Nephron (organoid): ENCODE results near the gene GPSM1.

Experiments
- H3K27ac Mint-ChIP-seq, 3 experiments: 2 replicates each; pipeline ENCODE4 v1.8.0; 2020; ENCODE audit warnings: mixed read lengths in 3 of 3, mild to moderate bottlenecking in 2 of 3, moderate library complexity in 1 of 3
- H3K27me3 Mint-ChIP-seq: 2 replicates; pipeline ENCODE4 v1.8.0; 2021; ENCODE audit warnings: low read depth, mild to moderate bottlenecking, moderate library complexity, mixed read lengths
- H3K36me3 Mint-ChIP-seq: 2 replicates; pipeline ENCODE4 v1.8.0; 2020; ENCODE audit warnings: low read depth, mixed read lengths
- H3K4me1 Mint-ChIP-seq: 2 replicates; pipeline ENCODE4 v1.8.0; 2020; ENCODE audit warnings: mixed read lengths
- H3K4me3 Mint-ChIP-seq, 3 experiments: 2 replicates each; pipeline ENCODE4 v1.8.0; 2020; ENCODE audit warnings: mild to moderate bottlenecking in 3 of 3, mixed read lengths in 3 of 3, moderate library complexity in 2 of 3
- H3K9me3 Mint-ChIP-seq: 2 replicates; pipeline ENCODE4 v1.8.0; 2020; ENCODE audit warnings: mixed read lengths
- TF ChIP-seq, protein P1 (sequence below), 3 experiments: fragments of 200-600 bp; sonication (generic); IDR thresholded peaks; one replicate each; pipeline ENCODE4 v1.5.0; 2021; ENCODE audit warnings: antibody characterized with exemption in 3 of 3; ENCODE audit not compliant: unreplicated experiment in 3 of 3

Gene GPSM1

DNA sequence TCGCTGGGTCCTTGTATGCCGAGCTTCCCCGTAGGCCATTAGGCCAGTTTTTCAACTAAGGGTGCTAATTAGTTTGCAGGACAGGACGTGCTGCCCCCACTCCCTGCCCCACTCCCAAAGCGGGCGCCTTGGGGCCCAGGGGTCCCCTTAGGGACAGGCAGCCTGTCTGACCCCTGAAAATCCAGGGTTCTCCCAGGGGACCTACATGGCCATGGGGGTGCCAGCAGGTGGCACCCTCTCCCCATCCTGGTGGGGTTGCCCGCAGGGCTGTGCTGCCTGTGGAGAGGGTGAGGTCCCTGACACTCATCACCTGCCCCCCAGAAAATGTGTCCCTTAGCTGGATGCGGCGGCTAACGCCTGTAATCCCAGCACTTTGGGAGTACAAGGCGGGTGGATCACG, 14.9 kb upstream of the GPSM1 start:
- H3K27me3 Mint-ChIP-seq = peaks cover 6% of the 10 kb centered on the region
- H3K9me3 Mint-ChIP-seq = peaks cover 19% of the 10 kb centered on the region

DNA sequence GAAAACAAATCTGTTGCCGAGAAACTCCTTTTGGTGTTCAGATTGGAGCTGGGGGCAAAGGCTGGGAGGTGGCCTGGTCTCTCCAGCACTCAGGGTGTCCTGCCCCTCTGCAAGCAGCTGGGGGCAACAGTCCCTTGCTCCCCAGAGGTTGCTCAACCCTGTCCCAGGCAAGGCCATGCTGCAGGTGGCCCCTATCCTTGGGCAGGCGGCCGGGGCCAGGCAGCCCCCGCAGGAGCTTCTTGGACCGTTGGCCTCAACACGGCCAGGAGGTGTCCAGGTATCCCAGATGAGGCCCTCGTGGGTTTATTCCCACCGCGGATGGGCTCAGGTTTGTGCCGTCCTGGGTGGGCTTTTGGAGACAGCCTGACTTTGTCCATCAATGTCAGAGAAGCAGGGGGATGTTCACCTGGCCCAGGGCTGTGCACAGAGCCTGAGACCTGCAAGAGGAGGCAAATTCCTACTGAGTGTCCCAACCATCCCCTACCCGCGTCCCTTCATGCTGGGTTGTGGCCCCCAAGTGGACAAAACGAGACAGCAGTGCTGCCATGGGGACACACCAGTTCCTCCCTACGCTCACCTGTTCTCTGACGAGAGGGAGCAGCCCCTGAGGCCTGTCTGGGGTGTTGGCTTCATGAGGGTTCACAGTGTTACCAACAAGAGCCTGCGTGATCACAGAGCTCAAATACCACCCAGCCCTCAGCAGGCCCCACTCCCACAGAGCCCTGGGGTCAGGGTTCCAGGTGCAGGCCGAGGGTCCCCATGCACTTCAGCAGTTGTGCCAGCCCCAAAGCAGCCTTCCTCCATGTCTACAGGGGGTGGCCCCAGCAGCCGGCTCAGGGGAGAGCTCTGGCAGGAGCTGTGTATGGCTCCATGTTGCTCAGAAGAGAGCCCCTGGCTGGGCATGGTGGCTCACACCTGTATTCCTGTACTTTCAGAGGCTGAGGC, 14.0 kb upstream of the GPSM1 start:
- no peak overlapping the region for H3K27ac Mint-ChIP-seq
- H3K9me3 Mint-ChIP-seq = peaks cover 19% of the 10 kb centered on the region
- TF ChIP-seq, protein P1, sequence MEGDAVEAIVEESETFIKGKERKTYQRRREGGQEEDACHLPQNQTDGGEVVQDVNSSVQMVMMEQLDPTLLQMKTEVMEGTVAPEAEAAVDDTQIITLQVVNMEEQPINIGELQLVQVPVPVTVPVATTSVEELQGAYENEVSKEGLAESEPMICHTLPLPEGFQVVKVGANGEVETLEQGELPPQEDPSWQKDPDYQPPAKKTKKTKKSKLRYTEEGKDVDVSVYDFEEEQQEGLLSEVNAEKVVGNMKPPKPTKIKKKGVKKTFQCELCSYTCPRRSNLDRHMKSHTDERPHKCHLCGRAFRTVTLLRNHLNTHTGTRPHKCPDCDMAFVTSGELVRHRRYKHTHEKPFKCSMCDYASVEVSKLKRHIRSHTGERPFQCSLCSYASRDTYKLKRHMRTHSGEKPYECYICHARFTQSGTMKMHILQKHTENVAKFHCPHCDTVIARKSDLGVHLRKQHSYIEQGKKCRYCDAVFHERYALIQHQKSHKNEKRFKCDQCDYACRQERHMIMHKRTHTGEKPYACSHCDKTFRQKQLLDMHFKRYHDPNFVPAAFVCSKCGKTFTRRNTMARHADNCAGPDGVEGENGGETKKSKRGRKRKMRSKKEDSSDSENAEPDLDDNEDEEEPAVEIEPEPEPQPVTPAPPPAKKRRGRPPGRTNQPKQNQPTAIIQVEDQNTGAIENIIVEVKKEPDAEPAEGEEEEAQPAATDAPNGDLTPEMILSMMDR (IDR thresholded peaks at IDR 0.05; ENCODE audit: unreplicated experiment in 3 of 3) = no peak
- peaks cover 6% of the 10 kb centered on the region for H3K27me3 Mint-ChIP-seq
- H3K4me1 Mint-ChIP-seq = no peaks in the 10 kb centered on the region
- H3K36me3 Mint-ChIP-seq = peaks cover 5% of the 10 kb centered on the region
- no peak overlapping the region for H3K4me3 Mint-ChIP-seq

More for the DNA sequence above, 14.9 kb upstream of the GPSM1 start:
- Mint-ChIP-seq H3K36me3 (peaks cover 5% of the 10 kb centered on the region), H3K27ac (no peak overlapping the region), H3K4me1 (no peaks in the 10 kb centered on the region), H3K4me3 (no peak overlapping the region)
- TF ChIP-seq, protein P1 (IDR thresholded peaks at IDR 0.05; ENCODE audit: unreplicated experiment in 3 of 3) = peak; percentile 47 to 60 (median 59)

DNA sequence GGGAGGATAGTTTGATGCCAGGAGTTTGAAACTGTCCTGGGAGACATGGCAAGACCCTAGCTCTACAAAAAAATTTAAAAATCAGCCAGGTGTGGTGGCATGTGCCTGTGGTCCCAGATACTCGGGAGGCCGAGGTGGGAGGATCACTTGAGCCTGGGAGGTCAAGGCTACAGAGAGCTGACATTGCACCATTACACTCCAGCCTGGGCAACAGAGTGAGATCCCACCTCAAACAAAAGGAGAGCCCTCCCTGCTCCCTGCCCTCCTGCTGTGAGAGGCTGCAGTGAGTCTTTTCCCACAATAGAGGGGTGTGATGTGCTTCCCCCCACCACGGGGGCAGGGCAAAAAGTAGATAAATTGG, 13.3 kb upstream of the GPSM1 start:
- Mint-ChIP-seq H3K27ac (no peak overlapping the region), H3K27me3 (peaks cover 6% of the 10 kb centered on the region), H3K4me1 (no peaks in the 10 kb centered on the region), H3K4me3 (no peak overlapping the region), H3K36me3 (peaks cover 5% of the 10 kb centered on the region), H3K9me3 (peaks cover 19% of the 10 kb centered on the region)
- TF ChIP-seq, protein P1 (IDR thresholded peaks at IDR 0.05; ENCODE audit: unreplicated experiment in 3 of 3) = no peak

DNA sequence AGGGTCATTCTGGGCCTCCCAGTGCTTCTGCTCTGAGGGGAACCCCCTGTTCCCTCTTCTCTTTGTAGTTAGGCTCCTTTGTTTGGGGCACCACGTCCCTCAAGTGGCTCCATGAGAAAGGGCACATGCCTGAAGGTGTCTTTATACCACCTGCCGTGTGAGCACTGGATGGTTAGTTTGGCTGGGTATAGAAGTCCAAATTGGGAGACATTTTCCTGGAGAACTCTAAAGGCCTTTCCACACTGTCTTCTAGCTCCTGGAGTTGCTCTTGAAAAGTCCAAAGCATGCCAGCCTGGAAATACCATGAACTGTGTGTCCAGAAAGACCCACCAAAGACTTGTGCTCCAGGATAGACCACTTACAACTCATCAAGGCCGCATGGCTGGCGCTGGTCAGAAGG, 12.4 kb upstream of the GPSM1 start:
- peak overlapping the region in 1 of 3 experiments; percentile 57 for H3K27ac Mint-ChIP-seq
- H3K4me3 Mint-ChIP-seq = no peak overlapping the region

DNA sequence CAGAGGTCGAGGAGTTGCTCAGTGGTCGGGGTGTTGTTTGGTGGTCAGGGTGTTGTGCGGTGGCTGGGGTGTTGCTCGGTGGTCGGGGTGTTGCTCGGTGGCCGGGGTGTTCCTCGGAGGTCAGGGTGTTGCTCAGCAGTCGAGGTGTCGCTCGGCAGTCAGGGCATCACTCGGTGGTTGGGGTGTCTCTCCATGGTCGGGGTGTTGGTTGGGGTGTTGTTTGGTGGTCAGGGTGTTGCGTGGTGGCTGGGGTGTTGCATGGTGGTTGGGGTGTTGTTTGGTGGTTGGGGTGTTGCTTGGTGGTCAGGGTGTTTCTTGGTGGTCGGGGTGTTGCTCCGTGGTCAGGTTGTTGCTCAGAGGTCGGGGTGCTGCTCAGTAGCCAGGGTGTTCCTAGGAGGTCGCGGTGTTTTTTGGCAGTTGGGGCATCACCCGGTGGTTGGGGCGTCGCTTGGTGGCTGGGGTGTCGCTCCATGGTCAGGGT, 11.0 kb upstream of the GPSM1 start:
- Mint-ChIP-seq H3K4me3 (no peak overlapping the region), H3K4me1 (no peaks in the 10 kb centered on the region), H3K27me3 (peaks cover 6% of the 10 kb centered on the region)

More for the DNA sequence above, 12.4 kb upstream of the GPSM1 start:
- Mint-ChIP-seq H3K4me1 (no peaks in the 10 kb centered on the region), H3K27me3 (peaks cover 6% of the 10 kb centered on the region), H3K36me3 (peaks cover 5% of the 10 kb centered on the region), H3K9me3 (peaks cover 19% of the 10 kb centered on the region)
- TF ChIP-seq, protein P1 (IDR thresholded peaks at IDR 0.05; ENCODE audit: unreplicated experiment in 3 of 3) = no peak

More for the DNA sequence above, 11.0 kb upstream of the GPSM1 start:
- Mint-ChIP-seq H3K27ac (no peak overlapping the region), H3K36me3 (peaks cover 5% of the 10 kb centered on the region), H3K9me3 (peaks cover 22% of the 10 kb centered on the region)
- TF ChIP-seq, protein P1 (IDR thresholded peaks at IDR 0.05; ENCODE audit: unreplicated experiment in 3 of 3) = no peak
